NCI-H1048 (cell line): Measurements from ENCODE around the gene HSPA9.

Source experiments
- DNase-seq: peaks from one replicate; lab custom pipeline; 2025; lab: John Stamatoyannopoulos, UW

The HSPA9 gene

GRCh38 chr5:138595180-138595795, 20.1 kb upstream of the HSPA9 start:
- no peak for DNase-seq

- DNase-seq, result no peak
Measured at GRCh38 chr5:138594305-138595058, 19.3 kb upstream of the HSPA9 start.

DNA sequence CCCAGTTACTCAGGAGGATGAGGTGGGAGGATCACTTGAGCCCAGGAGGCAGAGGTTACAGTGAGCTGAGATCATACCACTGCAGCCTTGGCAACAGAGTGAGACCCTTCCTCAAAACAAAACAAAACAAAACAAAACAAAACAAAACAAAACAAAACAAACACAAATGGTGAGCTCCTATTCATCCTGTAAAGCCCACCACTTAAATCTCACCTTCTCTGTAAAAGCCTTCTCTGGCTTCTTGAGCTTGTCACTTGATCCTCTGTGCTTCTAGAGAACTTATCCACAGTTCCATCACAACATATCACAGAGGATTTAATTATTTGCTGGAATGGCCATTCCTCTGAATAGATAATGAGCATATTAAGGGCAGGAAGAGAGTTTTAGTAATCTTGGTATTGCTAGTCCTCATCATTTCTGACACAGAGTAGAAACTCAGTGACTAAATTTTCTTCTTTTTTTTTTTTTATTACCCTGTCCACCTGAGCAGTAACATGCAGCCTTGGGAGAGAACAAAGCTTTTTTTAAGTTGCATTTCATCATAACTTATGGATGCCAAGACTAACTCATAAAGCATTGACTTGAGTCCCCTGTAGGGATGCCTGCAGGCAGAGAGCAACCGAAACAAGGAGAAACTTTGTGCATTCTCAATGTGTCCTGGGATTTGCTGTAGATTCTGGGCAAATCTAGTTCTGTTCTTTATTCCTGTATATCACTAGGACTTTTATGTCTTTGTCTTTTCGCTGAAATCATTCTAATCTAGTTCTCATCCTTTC, 13.0 kb upstream of the HSPA9 start:
- DNase-seq, result no peak

- DNase-seq, result no peak
Measured at GRCh38 chr5:138585157-138585556, 10.0 kb upstream of the HSPA9 start.

DNA sequence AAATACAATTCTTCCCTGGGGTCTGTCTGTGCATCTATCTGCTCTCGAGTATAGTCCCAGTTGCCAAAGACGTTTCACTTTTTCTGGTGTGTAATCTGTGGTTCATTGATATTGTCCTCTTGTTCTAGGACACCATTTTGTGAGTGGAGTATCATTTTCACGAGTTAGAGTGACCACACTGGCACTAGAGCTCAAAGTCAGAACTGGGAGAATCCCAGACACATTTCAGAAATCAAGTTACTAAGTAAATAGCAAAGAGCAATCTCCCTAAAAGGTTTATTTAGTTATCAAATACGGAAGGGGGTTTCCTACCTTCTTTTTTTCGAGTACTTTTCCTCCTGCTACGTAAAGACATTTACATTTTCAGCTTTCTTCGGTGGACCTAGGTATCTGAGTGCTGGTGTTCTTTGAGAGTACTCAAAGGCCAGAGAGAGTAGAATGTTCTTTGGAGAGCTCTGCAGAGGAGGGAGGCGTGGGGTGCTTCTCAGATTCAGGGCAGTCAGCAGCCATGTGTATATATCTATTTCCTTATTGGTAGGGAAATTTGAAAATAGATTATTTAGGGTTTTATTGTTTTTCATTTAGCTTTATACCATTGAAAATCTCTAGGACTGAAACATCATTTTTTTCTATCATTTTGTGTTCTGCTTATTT, 8.9 kb upstream of the HSPA9 start:
- DNase-seq, result no peak

DNA sequence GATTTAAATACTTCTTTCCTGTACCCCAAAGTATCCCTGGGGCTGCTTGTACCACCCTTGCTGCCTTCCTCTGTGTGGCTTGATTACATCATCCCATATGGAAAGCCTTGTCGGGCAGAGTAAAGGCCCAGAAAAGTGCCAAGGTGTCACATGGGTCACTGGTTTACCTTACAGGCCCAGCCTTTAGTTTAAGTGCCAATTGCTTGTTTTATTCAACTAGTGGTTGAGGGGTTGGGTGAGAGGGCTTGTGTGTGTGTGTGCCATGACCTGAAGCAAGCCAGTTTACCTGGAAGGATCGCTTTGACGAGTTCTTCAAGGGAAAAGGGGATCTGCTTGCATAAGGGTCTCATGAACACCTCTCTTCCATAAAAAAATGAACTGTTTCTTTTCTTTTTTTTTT, 7.8 kb upstream of the HSPA9 start:
- DNase-seq, result no peak

- no peak for DNase-seq
Measured at GRCh38 chr5:138580777-138581176, 5.6 kb upstream of the HSPA9 start.

DNA sequence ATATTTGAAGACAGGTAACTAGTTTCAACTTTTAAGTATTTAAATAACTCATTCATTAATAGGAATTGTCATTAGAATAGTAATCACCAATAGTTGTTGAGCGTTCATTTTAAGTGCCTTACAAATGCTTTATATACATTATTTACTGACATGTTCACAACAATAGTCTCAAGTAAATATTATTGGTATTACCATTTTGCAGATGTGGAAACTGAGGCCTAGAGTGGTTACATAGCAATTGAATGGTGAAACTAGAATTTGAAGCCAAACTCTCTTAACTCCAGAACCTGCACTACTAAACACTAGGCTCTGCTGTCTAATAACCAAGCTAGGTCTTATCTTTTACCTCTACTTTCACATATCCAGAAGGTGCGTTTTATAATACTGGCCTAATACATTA, 4.8 kb upstream of the HSPA9 start:
- no peak for DNase-seq

- DNase-seq, result no peak
Measured at GRCh38 chr5:138579517-138579863, 4.3 kb upstream of the HSPA9 start.

- no peak for DNase-seq
Measured at GRCh38 chr5:138577452-138577851, 2.3 kb upstream of the HSPA9 start.

DNA sequence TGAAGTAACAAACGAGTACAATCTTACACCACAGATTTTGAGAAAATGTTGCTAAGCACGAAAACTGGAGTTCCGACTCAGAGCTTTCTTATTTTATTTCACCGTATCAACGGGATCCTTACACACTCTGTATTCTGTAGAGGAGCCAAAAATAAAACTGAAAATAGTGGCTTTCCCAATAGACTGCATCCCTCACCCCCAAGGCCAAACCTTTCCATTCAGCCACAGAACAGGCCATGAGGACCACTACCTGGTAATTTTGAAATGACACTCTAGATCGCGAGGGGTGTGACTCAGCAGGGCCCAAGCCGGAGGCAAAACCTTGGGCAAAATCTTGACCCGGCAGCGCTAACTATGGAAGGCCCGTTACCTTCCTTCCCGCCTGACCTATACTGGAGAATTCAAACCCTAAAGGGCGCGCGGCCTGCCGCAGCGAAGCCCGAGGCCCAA, 432 bp downstream of the HSPA9 start:
- DNase-seq, result no peak

DNA sequence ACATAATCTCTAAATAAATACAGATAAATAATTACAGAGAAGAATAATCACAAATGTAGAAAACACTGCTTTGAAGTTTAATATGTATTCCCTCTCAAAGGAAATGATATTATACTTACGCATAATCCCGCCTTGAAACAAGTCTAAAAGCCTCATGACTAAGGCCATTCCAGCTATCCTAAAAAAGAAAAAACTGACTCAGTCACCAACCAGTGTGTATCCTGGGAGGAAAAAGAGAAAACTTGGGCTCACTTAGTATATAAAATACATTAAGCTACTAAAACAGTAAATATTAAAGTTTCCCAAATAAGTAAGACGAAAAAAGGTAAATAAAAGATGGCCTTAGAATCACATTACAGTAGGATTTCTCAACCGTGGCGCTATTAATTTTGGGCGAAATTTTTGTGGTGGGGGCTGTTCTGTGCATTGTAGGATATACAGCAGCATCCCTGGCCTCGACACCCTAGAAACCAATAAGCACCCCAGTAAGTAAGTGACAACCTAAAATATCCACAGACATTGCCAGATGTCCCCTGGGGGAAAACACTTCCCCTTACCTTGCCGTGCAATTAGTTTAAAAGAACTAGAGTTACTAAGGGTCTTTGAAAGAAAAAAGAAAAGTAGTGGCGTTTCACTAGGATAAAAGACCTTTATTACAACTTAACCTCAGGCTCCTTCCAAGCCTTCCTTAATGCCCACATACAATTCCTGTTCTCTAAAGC, 1.1 kb downstream of the HSPA9 start:
- DNase-seq, result no peak

DNA sequence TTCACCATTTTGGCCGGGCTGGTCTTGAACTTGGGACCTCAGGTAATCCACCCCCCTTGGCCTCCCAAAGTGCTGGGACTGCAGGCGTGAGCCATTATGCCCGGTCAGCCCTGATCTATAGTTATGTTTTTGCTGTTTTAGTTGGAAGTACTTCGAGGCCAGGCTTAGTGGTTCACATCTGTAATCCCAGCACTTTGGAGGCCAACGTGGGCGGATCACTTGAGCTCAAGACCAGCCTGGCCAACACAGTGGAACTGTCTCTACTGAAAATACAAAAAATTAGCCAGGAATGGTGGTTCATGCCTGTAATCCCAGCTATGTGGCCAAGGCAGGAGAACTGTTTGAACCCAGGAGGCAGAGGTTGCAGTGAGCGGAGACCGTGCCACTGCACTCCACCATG, 2.0 kb downstream of the HSPA9 start:
- DNase-seq, result no peak

DNA sequence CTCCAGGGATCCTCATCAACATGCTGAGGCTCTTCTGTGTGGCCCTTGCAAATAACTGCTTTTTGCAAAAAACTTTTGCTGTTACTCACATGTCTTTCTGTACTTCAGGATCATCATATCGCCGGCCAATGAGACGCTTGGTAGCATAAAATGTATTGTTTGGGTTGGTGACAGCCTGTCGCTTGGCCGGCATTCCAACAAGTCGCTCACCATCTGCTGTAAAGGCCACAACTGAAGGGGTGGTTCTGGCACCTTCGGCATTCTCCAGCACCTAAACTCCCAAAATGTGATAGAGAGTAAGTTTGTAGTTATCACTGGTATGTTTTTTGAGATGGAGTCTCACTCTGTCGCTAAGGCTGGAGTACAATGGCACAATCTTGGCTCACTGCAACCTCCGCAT, 4.3 kb downstream of the HSPA9 start:
- DNase-seq, result no peak

- no peak for DNase-seq
Measured at GRCh38 chr5:138569782-138570181, 5.4 kb downstream of the HSPA9 start.

GRCh38 chr5:138568061-138568824, 7.0 kb downstream of the HSPA9 start:
- no peak for DNase-seq

DNA sequence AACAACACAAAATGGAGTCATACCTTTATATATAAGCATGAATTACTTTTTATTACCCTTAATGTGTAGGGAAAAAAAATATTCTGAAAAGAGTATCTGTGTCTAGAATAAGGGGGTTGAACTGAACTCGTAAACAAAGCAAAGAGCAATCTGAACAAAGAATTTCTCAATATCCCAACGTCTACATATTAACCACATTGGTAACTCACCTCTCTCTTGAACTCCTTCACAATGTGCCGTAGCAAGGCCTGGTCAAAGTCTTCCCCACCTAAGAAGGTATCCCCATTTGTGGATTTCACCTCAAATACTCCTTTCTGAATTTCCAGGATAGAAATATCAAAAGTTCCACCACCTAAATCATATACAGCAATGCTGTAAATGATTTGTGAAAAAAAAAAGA, 8.4 kb downstream of the HSPA9 start:
- no peak for DNase-seq

GRCh38 chr5:138565100-138565821, 9.9 kb downstream of the HSPA9 start:
- DNase-seq, result no peak

- DNase-seq, result no peak
Measured at GRCh38 chr5:138564242-138564641, 11.0 kb downstream of the HSPA9 start.

GRCh38 chr5:138563340-138564118, 11.7 kb downstream of the HSPA9 start:
- DNase-seq, result no peak
